Measurements from ENCODE around the gene PTPRN2.
"Not testable (repeated sequence)": the region's sequence is repeated elsewhere in the genome, so short reads cannot be mapped to it uniquely, and the experiment has no call there.

The PTPRN2 gene

DNA sequence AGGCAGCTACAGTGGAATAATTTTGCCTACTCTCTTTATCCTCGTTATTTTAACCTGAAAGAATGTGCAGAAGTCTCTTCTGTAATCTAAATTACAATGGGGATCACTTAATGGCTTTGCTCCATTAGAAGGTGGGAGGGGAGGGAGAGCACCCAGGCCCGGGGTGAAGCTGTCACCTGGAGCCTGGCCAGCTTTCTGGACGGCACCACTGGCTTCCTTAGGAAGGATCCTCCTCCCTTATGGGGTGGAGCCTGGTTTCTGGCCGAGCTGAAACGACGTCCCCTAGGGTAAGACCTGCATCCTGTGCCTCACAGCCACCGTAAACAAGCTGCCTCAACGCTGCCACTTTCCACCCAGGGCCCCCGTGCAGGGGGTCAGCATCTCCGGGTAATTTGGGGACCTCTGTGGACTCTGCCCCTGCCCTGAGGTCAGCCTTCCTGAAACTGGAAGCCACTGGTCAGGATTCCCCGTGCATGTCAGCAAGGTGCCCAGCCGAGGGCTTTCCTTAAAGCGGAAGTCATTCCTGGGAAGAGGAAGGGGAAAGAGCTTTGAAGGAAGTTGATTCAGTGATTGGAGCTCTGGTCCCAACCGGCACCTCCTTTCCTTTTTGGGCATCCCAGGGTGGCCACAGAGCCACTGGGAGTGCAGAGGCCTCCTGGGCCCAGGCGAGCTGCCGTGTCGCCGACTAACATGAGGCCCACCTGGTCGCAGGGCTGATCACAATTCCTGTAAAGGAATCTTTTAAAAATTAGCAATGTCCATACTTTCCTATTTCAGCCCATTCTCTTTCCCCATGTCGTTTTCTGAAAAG, 681.8 kb downstream of the PTPRN2 start:
- no peak overlapping the region for H3K4me3 ChIP-seq (ENCODE audit: low read depth, low read length)
- no peak for TF ChIP-seq CTCF (IDR thresholded peaks at IDR 0.05; ENCODE audit: low read depth, low read length)

- no peak for TF ChIP-seq CTCF (IDR thresholded peaks at IDR 0.05; ENCODE audit: low read depth, low read length)
- H3K4me3 ChIP-seq (ENCODE audit: low read depth, low read length), result no peak overlapping the region
Measured at GRCh38 chr7:157904866-157905570, 682.6 kb downstream of the PTPRN2 start.

DNA sequence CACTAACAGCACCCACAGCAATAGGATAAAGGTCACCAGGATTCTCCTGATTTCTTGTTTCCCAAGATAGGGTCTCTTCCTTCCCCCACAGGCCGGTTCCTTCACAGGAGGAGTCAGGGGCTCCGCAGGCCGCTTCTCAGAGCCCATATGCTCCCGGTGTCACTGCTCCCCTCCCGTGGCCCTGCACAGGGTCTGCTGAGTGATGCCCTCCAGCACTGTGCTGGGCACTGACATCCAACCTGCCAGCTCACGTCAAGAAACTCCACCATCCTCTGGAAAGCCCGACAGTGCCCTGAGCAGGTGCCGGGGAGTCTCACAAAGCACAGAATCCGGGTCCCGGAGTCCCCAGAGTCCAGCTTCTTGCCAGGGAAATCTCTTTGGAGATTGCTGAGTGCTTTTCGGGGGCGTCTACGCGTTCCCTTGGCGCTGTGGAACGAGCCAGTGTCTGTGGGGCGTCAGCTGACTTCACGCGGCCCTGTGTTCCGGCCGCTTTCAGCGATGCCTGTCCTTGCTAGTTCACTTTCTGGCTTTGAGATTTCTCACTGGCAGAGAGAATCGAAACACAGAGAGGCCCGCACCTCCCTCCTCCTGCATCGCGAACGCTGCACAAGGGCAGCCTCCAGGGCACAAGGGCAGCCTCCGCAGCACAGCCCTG, 683.3 kb downstream of the PTPRN2 start:
- no peak overlapping the region for H3K4me3 ChIP-seq (ENCODE audit: low read depth, low read length)

GRCh38 chr7:157903710-157904109, 683.9 kb downstream of the PTPRN2 start:
- no peak overlapping the region for H3K4me3 ChIP-seq (ENCODE audit: low read depth, low read length)
- TF ChIP-seq CTCF (IDR thresholded peaks at IDR 0.05; ENCODE audit: low read depth, low read length), result no peak

More for the DNA sequence above, 683.3 kb downstream of the PTPRN2 start:
- TF ChIP-seq CTCF (IDR thresholded peaks at IDR 0.05; ENCODE audit: low read depth, low read length), result no peak

DNA sequence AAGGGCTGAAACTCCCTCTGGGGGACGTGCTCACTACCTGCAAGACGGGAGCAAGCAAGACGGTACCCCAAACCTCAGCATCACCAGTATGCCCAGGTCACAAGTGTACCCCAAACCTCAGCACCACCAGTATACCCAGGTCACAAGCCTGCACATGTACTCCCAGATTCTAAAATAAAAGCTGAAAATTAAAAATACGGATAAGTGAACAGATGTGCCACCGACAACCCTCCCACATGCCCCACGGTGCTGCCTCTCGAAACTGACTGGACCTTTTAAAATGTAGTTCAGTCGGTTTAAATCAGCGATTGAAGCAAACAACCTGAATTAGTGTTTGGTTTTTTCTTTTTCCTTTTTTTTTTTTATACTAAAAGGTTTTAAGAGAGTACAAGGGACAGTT, 684.3 kb downstream of the PTPRN2 start:
- TF ChIP-seq CTCF (IDR thresholded peaks at IDR 0.05; ENCODE audit: low read depth, low read length), result no peak
- no peak overlapping the region for H3K4me3 ChIP-seq (ENCODE audit: low read depth, low read length)

DNA sequence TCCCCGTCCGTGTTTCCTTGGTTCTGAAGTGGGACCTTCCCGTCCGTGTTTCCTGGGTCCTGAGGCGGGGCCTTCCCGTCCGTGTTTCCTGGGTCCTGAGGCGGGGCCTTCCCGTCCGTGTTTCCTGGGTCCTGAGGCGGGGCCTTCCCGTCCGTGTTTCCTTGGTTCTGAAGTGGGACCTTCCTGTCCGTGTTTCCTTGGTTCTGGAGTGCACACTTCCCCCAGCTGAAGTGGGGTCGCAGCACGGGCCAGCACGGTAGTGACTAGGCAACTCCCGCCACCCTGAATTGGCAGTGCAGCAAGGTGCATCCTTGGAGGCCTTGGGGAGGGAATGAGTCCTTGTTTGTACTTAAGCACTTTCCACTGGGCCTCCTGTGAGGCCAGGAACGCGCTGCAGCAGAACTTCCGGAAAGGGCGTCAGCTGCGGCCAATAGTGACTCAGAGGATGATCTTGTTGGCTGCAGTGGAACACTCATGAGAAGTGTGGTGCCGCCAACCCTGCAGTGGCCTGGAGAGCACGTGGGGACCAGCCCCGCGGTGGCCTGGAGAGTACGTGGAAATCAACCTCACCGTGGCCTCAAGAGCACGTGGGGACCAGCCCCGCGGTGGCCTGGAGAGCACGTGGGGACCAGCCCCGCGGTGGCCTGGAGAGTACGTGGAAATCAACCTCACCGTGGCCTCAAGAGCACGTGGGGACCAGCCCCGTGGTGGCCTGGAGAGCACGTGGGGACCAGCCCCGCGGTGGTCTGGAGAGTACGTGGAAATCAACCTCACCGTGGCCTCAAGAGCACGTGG, 685.6 kb downstream of the PTPRN2 start:
- not testable (repeated sequence) for H3K4me3 ChIP-seq (ENCODE audit: low read depth, low read length)

DNA sequence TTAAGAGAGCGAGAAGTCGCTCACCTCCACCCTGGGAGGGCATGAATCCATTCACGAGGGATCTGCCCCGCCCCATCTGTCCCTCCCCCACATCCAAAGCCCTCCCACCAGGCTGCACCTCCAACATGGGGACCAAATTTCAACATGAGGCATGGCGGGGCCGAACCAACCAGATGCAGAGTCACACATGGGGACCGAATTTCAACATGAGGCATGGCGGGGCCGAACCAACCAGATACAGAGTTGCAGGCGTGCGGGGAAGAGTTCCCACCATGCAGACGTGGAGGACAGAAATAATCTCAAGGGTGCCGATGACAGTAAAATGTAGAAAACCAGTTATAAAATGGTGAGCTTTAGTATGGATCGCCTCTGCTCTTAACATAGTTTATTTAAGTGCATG, 686.5 kb downstream of the PTPRN2 start:
- no peak for TF ChIP-seq CTCF (IDR thresholded peaks at IDR 0.05; ENCODE audit: low read depth, low read length)
- no peak overlapping the region for H3K4me3 ChIP-seq (ENCODE audit: low read depth, low read length)

All from WI38 (cell line).